K562 (cell line): Measurements from ENCODE around the gene FOXN1.

ENCODE experiments used
- KAT7 ChIP-seq: sonication (generic); formaldehyde crosslinking; IDR thresholded peaks from 2 replicates; pipeline ENCODE4 v1.8.0; 2022; ENCODE audit warnings: missing genetic modification reagents, mild to moderate bottlenecking, borderline replicate concordance
- PREB ChIP-seq: sonication (generic); formaldehyde crosslinking; IDR thresholded peaks from 2 replicates; pipeline ENCODE4 v1.8.1; 2023; ENCODE audit warnings: mild to moderate bottlenecking, missing genetic modification reagents
- TRIM24 ChIP-seq, 2 experiments: fragments of 450-650 bp; IDR thresholded peaks; 2 replicates each; pipeline ENCODE4 v1.6.1; 2016
- U2AF2 ChIP-seq: fragments of 200-400 bp; formaldehyde crosslinking; optimal IDR thresholded peaks from 2 replicates; pipeline ENCODE3; 2017; ENCODE audit warnings: low read depth, mild to moderate bottlenecking, low read length
- TF ChIP-seq, protein P1 (sequence below): sonication (generic); formaldehyde crosslinking; IDR thresholded peaks from 2 replicates; pipeline ENCODE4 v1.8.1; 2022; ENCODE audit warnings: missing genetic modification reagents

- TF ChIP-seq, protein P1, sequence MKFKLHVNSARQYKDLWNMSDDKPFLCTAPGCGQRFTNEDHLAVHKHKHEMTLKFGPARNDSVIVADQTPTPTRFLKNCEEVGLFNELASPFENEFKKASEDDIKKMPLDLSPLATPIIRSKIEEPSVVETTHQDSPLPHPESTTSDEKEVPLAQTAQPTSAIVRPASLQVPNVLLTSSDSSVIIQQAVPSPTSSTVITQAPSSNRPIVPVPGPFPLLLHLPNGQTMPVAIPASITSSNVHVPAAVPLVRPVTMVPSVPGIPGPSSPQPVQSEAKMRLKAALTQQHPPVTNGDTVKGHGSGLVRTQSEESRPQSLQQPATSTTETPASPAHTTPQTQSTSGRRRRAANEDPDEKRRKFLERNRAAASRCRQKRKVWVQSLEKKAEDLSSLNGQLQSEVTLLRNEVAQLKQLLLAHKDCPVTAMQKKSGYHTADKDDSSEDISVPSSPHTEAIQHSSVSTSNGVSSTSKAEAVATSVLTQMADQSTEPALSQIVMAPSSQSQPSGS (CRISPR knock-in tag) = no peak
- TF ChIP-seq TRIM24 (IDR thresholded peaks at IDR 0.05) (no peak), PREB (CRISPR knock-in tag) (no peak), KAT7 (CRISPR knock-in tag) (no peak), U2AF2 (no peak)
These were observed 2.1 kb downstream of the FOXN1 start for GRCh38 chr17:28508211-28508724.
